HG03571 (cell line): ENCODE data around the gene PLPP3.
A peak's percentile ranks its signal among the peaks of the same experiment; 100 is the strongest.

Experiments used
- ATAC-seq: cut with Tn5 transposase; IDR thresholded peaks from one replicate; pipeline ENCODE4 v1.9.1; 2021; ENCODE audit not compliant: unreplicated experiment

Gene PLPP3

GRCh38 chr1:56548571-56548970 is 30.8 kb downstream of the PLPP3 start:
- no peak for ATAC-seq

- ATAC-seq: no peak
Measured at GRCh38 chr1:56547977-56548376, 31.4 kb downstream of the PLPP3 start.

GRCh38 chr1:56547473-56547872 is 31.9 kb downstream of the PLPP3 start:
- ATAC-seq: no peak

- ATAC-seq: no peak
Measured at GRCh38 chr1:56545711-56546110, 33.7 kb downstream of the PLPP3 start.

- no peak for ATAC-seq
Measured at GRCh38 chr1:56543783-56544612, 35.4 kb downstream of the PLPP3 start.

- ATAC-seq: no peak
Measured at GRCh38 chr1:56542651-56543050, 36.7 kb downstream of the PLPP3 start.

GRCh38 chr1:56541408-56541807 is 38.0 kb downstream of the PLPP3 start:
- ATAC-seq: no peak

GRCh38 chr1:56540467-56540866 is 38.9 kb downstream of the PLPP3 start:
- no peak for ATAC-seq

GRCh38 chr1:56539520-56539931 is 39.8 kb downstream of the PLPP3 start:
- ATAC-seq: no peak

GRCh38 chr1:56538532-56538931 is 40.8 kb downstream of the PLPP3 start:
- ATAC-seq: no peak

- ATAC-seq: no peak
Measured at GRCh38 chr1:56537660-56538059, 41.7 kb downstream of the PLPP3 start.

GRCh38 chr1:56535939-56536338 is 43.4 kb downstream of the PLPP3 start:
- no peak for ATAC-seq

GRCh38 chr1:56535362-56535761 is 44.0 kb downstream of the PLPP3 start:
- ATAC-seq: no peak

GRCh38 chr1:56534130-56534651 is 45.2 kb downstream of the PLPP3 start:
- ATAC-seq: no peak

GRCh38 chr1:56533621-56534020 is 45.7 kb downstream of the PLPP3 start:
- ATAC-seq: peak; percentile 64

- ATAC-seq: no peak
Measured at GRCh38 chr1:56533197-56533596, 46.2 kb downstream of the PLPP3 start.

- no peak for ATAC-seq
Measured at GRCh38 chr1:56532350-56532683, 47.0 kb downstream of the PLPP3 start.

- no peak for ATAC-seq
Measured at GRCh38 chr1:56531624-56532349, 47.6 kb downstream of the PLPP3 start.

GRCh38 chr1:56529801-56530200 is 49.6 kb downstream of the PLPP3 start:
- no peak for ATAC-seq

GRCh38 chr1:56527548-56528302 is 51.6 kb downstream of the PLPP3 start:
- ATAC-seq: no peak

- ATAC-seq: peak; percentile 73
Measured at GRCh38 chr1:56526571-56527174, 52.7 kb downstream of the PLPP3 start.
